HEK293 (cell line): ENCODE data around the gene CNR1.

Source experiments
- CTCF ChIA-PET: fragments of 350-600 bp; formaldehyde crosslinking; extraction: SDS; loops from one replicate; lab custom pipeline; 2021; ENCODE audit warnings: antibody characterized with exemption; lab: Yijun Ruan, JAX
- POLR2A ChIA-PET: fragments of 300-600 bp; formaldehyde crosslinking; extraction: SDS; loops from one replicate; lab custom pipeline; 2020; ENCODE audit warnings: antibody characterized with exemption, inconsistent platforms; lab: Yijun Ruan, JAX
- H3K27ac ChIP-seq: fragments of 200-500 bp; sonication (Bioruptor generic); 2 replicates; pipeline ENCODE4 v1.5.1; 2014; ENCODE audit warnings: low read depth, low read length, control low read depth, inconsistent platforms; ENCODE audit errors: extremely low read depth
- H3K36me3 ChIP-seq, 2 experiments: fragments of 200-500 bp in 1 of 2; sonication (Bioruptor generic) in 1 of 2; 1 replicate in 1 of 2; 2 replicates in 1 of 2; pipeline ENCODE4 v1.5.1; 2014 to 2017; ENCODE audit warnings: inconsistent platforms in 2 of 2, low read length in 2 of 2; ENCODE audit not compliant: control insufficient read depth in 2 of 2, insufficient read depth in 1 of 2
- H3K4me1 ChIP-seq: fragments of 200-500 bp; sonication (Bioruptor generic); 2 replicates; pipeline ENCODE4 v1.5.1; 2014; ENCODE audit warnings: mild to moderate bottlenecking, low read length, inconsistent platforms; ENCODE audit not compliant: control insufficient read depth, insufficient read depth
- H3K4me3 ChIP-seq: 2 replicates; pipeline ENCODE4 v1.5.1; 2011; ENCODE audit warnings: low read depth, mild to moderate bottlenecking, control low read depth, low read length, moderate library complexity
- H3K9me3 ChIP-seq: fragments of 200-500 bp; sonication (Bioruptor generic); 2 replicates; pipeline ENCODE4 v1.5.1; 2014; ENCODE audit warnings: low read depth, low read length, inconsistent platforms; ENCODE audit not compliant: control insufficient read depth, insufficient read depth
- GFI1B ChIP-seq: fragments of 450-650 bp; formaldehyde crosslinking; IDR thresholded peaks from 2 replicates; pipeline ENCODE4 v1.5.1; 2016; ENCODE audit warnings: missing biosample characterization, missing genetic modification characterization
- GLI2 ChIP-seq: fragments of 450-650 bp; formaldehyde crosslinking; IDR thresholded peaks from 2 replicates; pipeline ENCODE4; 2017; ENCODE audit warnings: missing biosample characterization, missing genetic modification characterization, low read depth, borderline replicate concordance
- HOXA7 ChIP-seq: sonication (generic); formaldehyde crosslinking; IDR thresholded peaks from 2 replicates; pipeline ENCODE4 v1.8.1; 2022; ENCODE audit warnings: missing genetic modification reagents, borderline replicate concordance
- YY2 ChIP-seq: fragments of 450-650 bp; formaldehyde crosslinking; IDR thresholded peaks from 2 replicates; pipeline ENCODE4 v1.5.1; 2016; ENCODE audit warnings: missing biosample characterization, missing genetic modification characterization
- ZBTB20 ChIP-seq: fragments of 450-650 bp; formaldehyde crosslinking; IDR thresholded peaks from 2 replicates; pipeline ENCODE4 v1.5.1; 2016; ENCODE audit warnings: missing biosample characterization, missing genetic modification characterization
- ZNF311 ChIP-seq: fragments of 450-650 bp; formaldehyde crosslinking; IDR thresholded peaks from 2 replicates; pipeline ENCODE4 v1.5.1; 2017; ENCODE audit warnings: missing biosample characterization, missing genetic modification characterization, borderline replicate concordance
- ZNF514 ChIP-seq: fragments of 450-650 bp; formaldehyde crosslinking; IDR thresholded peaks from 2 replicates; pipeline ENCODE4 v1.5.1; 2016; ENCODE audit warnings: missing biosample characterization, missing genetic modification characterization
- ZNF558 ChIP-seq: fragments of 450-650 bp; formaldehyde crosslinking; IDR thresholded peaks from 2 replicates; pipeline ENCODE4 v1.5.1; 2016; ENCODE audit warnings: missing biosample characterization, missing genetic modification characterization
- ZNF560 ChIP-seq: fragments of 450-650 bp; formaldehyde crosslinking; IDR thresholded peaks from 2 replicates; pipeline ENCODE4 v1.5.1; 2017; ENCODE audit warnings: missing biosample characterization, missing genetic modification characterization, borderline replicate concordance
- ZNF600 ChIP-seq: fragments of 450-650 bp; formaldehyde crosslinking; IDR thresholded peaks from 2 replicates; pipeline ENCODE4 v1.5.1; 2016; ENCODE audit warnings: missing biosample characterization, missing genetic modification characterization
- ZNF629 ChIP-seq: fragments of 450-650 bp; formaldehyde crosslinking; IDR thresholded peaks from 2 replicates; pipeline ENCODE4 v1.5.1; 2017; ENCODE audit warnings: missing biosample characterization, missing genetic modification characterization
- ZNF654 ChIP-seq: fragments of 450-650 bp; formaldehyde crosslinking; IDR thresholded peaks from 2 replicates; pipeline ENCODE4 v1.5.1; 2016; ENCODE audit warnings: low read depth, missing biosample characterization, missing genetic modification characterization
- ZNF785 ChIP-seq: fragments of 450-650 bp; formaldehyde crosslinking; IDR thresholded peaks from 2 replicates; pipeline ENCODE4 v1.5.1; 2016; ENCODE audit warnings: missing biosample characterization, missing genetic modification characterization
- ZSCAN16 ChIP-seq: fragments of 450-650 bp; formaldehyde crosslinking; IDR thresholded peaks from 2 replicates; pipeline ENCODE4 v1.5.1; 2016; ENCODE audit warnings: missing biosample characterization, missing genetic modification characterization
- TF ChIP-seq, protein P1 (sequence below): fragments of 450-650 bp; formaldehyde crosslinking; IDR thresholded peaks from 2 replicates; pipeline ENCODE4 v1.5.1; 2016; ENCODE audit warnings: missing biosample characterization, missing genetic modification characterization
- TF ChIP-seq, protein P2 (sequence below): fragments of 450-650 bp; formaldehyde crosslinking; IDR thresholded peaks from 2 replicates; pipeline ENCODE4 v1.5.1; 2017; ENCODE audit warnings: missing biosample characterization, missing genetic modification characterization
- TF ChIP-seq, protein P3 (sequence below): fragments of 450-650 bp; formaldehyde crosslinking; IDR thresholded peaks from 2 replicates; pipeline ENCODE4 v1.5.1; 2016; ENCODE audit warnings: missing biosample characterization, missing genetic modification characterization, borderline replicate concordance
- TF ChIP-seq, protein P4 (sequence below): fragments of 450-650 bp; formaldehyde crosslinking; IDR thresholded peaks from 2 replicates; pipeline ENCODE4 v1.5.1; 2016; ENCODE audit warnings: missing biosample characterization, missing genetic modification characterization
- TF ChIP-seq, protein P5 (sequence below): fragments of 450-650 bp; formaldehyde crosslinking; IDR thresholded peaks from 2 replicates; pipeline ENCODE4 v1.5.1; 2016; ENCODE audit warnings: missing biosample characterization, missing genetic modification characterization
- TF ChIP-seq, protein P6 (sequence below): fragments of 450-650 bp; formaldehyde crosslinking; IDR thresholded peaks from 2 replicates; pipeline ENCODE4 v1.5.1; 2016; ENCODE audit warnings: missing biosample characterization, missing genetic modification characterization

CNR1 gene

DNA sequence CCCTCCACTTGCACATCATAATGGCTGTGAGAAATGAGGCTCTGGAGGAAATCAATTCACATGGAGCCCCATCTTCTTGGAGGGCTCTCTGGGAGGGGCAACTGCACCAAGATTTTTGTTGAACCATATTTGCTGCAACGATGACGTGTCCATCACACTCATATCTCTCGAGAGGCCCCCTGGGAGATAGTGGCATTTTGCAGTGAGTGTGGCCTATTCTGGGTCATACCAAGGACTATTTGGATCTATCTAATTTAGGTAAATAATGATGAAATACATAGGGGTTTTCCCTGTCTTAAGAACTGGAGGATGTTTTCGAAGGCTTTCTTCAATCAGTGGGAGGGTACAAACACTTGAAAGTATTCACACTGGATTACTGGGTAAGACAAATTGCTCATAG is 31.6 kb downstream of the CNR1 start:
- H3K4me3 ChIP-seq: no peak overlapping the region
- no peaks in the 10 kb centered on the region for H3K9me3 ChIP-seq
- no peak overlapping the region for H3K27ac ChIP-seq
- H3K36me3 ChIP-seq: no peaks in the 10 kb centered on the region
- TF ChIP-seq HOXA7 (CRISPR knock-in tag) (no peak), ZNF514 (tag by site-specific recombination) (no peak), ZSCAN16 (tag by site-specific recombination) (no peak), ZNF629 (tag by site-specific recombination) (no peak), ZNF600 (tag by site-specific recombination) (no peak), GLI2 (tag by site-specific recombination) (no peak), ZNF785 (tag by site-specific recombination) (no peak), ZNF560 (tag by site-specific recombination) (no peak), ZNF654 (tag by site-specific recombination) (no peak), ZBTB20 (no peak), GFI1B (tag by site-specific recombination) (no peak), ZNF311 (no peak), ZNF558 (tag by site-specific recombination) (no peak), YY2 (no peak)
- TF ChIP-seq, protein P1, sequence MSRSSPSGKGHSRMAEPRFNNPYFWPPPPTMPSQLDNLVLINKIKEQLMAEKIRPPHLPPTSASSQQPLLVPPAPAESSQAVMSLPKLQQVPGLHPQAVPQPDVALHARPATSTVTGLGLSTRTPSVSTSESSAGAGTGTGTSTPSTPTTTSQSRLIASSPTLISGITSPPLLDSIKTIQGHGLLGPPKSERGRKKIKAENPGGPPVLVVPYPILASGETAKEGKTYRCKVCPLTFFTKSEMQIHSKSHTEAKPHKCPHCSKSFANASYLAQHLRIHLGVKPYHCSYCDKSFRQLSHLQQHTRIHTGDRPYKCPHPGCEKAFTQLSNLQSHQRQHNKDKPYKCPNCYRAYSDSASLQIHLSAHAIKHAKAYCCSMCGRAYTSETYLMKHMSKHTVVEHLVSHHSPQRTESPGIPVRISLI: no peak
- TF ChIP-seq, protein P2, sequence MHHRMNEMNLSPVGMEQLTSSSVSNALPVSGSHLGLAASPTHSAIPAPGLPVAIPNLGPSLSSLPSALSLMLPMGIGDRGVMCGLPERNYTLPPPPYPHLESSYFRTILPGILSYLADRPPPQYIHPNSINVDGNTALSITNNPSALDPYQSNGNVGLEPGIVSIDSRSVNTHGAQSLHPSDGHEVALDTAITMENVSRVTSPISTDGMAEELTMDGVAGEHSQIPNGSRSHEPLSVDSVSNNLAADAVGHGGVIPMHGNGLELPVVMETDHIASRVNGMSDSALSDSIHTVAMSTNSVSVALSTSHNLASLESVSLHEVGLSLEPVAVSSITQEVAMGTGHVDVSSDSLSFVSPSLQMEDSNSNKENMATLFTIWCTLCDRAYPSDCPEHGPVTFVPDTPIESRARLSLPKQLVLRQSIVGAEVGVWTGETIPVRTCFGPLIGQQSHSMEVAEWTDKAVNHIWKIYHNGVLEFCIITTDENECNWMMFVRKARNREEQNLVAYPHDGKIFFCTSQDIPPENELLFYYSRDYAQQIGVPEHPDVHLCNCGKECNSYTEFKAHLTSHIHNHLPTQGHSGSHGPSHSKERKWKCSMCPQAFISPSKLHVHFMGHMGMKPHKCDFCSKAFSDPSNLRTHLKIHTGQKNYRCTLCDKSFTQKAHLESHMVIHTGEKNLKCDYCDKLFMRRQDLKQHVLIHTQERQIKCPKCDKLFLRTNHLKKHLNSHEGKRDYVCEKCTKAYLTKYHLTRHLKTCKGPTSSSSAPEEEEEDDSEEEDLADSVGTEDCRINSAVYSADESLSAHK (tag by site-specific recombination): no peak
- TF ChIP-seq, protein P3, sequence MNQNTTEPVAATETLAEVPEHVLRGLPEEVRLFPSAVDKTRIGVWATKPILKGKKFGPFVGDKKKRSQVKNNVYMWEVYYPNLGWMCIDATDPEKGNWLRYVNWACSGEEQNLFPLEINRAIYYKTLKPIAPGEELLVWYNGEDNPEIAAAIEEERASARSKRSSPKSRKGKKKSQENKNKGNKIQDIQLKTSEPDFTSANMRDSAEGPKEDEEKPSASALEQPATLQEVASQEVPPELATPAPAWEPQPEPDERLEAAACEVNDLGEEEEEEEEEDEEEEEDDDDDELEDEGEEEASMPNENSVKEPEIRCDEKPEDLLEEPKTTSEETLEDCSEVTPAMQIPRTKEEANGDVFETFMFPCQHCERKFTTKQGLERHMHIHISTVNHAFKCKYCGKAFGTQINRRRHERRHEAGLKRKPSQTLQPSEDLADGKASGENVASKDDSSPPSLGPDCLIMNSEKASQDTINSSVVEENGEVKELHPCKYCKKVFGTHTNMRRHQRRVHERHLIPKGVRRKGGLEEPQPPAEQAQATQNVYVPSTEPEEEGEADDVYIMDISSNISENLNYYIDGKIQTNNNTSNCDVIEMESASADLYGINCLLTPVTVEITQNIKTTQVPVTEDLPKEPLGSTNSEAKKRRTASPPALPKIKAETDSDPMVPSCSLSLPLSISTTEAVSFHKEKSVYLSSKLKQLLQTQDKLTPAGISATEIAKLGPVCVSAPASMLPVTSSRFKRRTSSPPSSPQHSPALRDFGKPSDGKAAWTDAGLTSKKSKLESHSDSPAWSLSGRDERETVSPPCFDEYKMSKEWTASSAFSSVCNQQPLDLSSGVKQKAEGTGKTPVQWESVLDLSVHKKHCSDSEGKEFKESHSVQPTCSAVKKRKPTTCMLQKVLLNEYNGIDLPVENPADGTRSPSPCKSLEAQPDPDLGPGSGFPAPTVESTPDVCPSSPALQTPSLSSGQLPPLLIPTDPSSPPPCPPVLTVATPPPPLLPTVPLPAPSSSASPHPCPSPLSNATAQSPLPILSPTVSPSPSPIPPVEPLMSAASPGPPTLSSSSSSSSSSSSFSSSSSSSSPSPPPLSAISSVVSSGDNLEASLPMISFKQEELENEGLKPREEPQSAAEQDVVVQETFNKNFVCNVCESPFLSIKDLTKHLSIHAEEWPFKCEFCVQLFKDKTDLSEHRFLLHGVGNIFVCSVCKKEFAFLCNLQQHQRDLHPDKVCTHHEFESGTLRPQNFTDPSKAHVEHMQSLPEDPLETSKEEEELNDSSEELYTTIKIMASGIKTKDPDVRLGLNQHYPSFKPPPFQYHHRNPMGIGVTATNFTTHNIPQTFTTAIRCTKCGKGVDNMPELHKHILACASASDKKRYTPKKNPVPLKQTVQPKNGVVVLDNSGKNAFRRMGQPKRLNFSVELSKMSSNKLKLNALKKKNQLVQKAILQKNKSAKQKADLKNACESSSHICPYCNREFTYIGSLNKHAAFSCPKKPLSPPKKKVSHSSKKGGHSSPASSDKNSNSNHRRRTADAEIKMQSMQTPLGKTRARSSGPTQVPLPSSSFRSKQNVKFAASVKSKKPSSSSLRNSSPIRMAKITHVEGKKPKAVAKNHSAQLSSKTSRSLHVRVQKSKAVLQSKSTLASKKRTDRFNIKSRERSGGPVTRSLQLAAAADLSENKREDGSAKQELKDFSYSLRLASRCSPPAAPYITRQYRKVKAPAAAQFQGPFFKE (tag by site-specific recombination): no peak
- TF ChIP-seq, protein P4, sequence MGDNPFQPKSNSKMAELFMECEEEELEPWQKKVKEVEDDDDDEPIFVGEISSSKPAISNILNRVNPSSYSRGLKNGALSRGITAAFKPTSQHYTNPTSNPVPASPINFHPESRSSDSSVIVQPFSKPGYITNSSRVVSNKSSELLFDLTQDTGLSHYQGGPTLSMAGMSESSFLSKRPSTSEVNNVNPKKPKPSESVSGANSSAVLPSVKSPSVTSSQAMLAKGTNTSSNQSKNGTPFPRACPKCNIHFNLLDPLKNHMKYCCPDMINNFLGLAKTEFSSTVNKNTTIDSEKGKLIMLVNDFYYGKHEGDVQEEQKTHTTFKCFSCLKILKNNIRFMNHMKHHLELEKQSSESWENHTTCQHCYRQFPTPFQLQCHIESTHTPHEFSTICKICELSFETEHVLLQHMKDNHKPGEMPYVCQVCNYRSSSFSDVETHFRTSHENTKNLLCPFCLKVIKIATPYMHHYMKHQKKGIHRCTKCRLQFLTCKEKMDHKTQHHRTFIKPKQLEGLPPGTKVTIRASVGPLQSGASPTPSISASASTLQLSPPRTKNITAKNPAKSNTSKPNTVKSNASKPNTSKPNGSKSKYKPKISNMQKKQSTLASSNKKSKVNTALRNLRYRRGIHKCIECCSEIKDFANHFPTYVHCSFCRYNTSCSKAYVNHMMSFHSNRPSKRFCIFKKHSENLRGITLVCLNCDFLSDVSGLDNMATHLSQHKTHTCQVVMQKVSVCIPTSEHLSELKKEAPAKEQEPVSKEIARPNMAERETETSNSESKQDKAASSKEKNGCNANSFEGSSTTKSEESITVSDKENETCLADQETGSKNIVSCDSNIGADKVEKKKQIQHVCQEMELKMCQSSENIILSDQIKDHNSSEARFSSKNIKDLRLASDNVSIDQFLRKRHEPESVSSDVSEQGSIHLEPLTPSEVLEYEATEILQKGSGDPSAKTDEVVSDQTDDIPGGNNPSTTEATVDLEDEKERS (tag by site-specific recombination): no peak
- TF ChIP-seq, protein P5, sequence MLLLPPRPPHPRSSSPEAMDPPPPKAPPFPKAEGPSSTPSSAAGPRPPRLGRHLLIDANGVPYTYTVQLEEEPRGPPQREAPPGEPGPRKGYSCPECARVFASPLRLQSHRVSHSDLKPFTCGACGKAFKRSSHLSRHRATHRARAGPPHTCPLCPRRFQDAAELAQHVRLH (tag by site-specific recombination): no peak
- TF ChIP-seq, protein P6, sequence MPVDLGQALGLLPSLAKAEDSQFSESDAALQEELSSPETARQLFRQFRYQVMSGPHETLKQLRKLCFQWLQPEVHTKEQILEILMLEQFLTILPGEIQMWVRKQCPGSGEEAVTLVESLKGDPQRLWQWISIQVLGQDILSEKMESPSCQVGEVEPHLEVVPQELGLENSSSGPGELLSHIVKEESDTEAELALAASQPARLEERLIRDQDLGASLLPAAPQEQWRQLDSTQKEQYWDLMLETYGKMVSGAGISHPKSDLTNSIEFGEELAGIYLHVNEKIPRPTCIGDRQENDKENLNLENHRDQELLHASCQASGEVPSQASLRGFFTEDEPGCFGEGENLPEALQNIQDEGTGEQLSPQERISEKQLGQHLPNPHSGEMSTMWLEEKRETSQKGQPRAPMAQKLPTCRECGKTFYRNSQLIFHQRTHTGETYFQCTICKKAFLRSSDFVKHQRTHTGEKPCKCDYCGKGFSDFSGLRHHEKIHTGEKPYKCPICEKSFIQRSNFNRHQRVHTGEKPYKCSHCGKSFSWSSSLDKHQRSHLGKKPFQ: no peak
- POLR2A ChIA-PET: no interaction called here
- CTCF ChIA-PET: no interaction called here
- H3K4me1 ChIP-seq: no peaks in the 10 kb centered on the region
